SU-DHL-6 (cell line): ENCODE data around the gene RAD51.

ENCODE experiments used
- EZH2phosphoT487 ChIP-seq: fragments of 200-600 bp; sonication (generic), shearing (Covaris generic); conservative IDR thresholded peaks from 2 replicates; pipeline ENCODE4 v1.6.1; 2018; ENCODE audit warnings: mild to moderate bottlenecking, antibody characterized with exemption, low read length, moderate library complexity, mixed read lengths
- TF ChIP-seq, protein P1 (sequence below): fragments of 200-600 bp; sonication (generic); IDR thresholded peaks from one replicate; pipeline ENCODE4 v1.5.1; 2017; ENCODE audit warnings: antibody characterized with exemption, mild to moderate bottlenecking, low read length, moderate library complexity; ENCODE audit not compliant: insufficient read depth, poor library complexity, severe bottlenecking

DNA sequence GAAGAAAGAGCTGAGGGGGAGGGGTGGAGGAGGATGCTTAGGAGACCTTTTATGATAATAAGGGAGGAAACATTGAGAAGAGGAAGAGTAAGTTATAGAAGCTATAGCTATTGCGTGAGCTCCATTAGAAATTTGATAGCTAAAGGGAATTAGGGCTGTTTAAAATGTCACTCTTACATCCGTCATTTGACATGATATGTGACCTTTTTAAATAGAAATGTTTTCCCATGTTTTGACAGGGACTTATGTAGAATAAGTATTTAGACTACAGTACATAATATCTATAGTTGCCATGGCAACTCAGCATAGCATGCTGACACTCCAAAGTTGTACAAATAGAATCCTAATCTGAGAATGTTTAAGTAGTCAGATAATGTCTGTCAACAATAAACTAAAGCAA, 19.2 kb downstream of the RAD51 start:
- TF ChIP-seq, protein P1, sequence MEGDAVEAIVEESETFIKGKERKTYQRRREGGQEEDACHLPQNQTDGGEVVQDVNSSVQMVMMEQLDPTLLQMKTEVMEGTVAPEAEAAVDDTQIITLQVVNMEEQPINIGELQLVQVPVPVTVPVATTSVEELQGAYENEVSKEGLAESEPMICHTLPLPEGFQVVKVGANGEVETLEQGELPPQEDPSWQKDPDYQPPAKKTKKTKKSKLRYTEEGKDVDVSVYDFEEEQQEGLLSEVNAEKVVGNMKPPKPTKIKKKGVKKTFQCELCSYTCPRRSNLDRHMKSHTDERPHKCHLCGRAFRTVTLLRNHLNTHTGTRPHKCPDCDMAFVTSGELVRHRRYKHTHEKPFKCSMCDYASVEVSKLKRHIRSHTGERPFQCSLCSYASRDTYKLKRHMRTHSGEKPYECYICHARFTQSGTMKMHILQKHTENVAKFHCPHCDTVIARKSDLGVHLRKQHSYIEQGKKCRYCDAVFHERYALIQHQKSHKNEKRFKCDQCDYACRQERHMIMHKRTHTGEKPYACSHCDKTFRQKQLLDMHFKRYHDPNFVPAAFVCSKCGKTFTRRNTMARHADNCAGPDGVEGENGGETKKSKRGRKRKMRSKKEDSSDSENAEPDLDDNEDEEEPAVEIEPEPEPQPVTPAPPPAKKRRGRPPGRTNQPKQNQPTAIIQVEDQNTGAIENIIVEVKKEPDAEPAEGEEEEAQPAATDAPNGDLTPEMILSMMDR = no peak
- no peak for TF ChIP-seq EZH2phosphoT487
